Hepatocyte (in vitro differentiated cells): ENCODE results near the gene TNFAIP1.

Experiments
- CTCF ChIP-seq: fragments of 200-600 bp; sonication (generic); IDR thresholded peaks from 2 replicates; pipeline ENCODE4 v1.5.1; 2016; ENCODE audit warnings: antibody characterized with exemption, mild to moderate bottlenecking; ENCODE audit not compliant: poor library complexity
- EZH2 ChIP-seq: fragments of 200-600 bp; sonication (generic); IDR thresholded peaks from 2 replicates; pipeline ENCODE4 v1.6.1; 2016; ENCODE audit warnings: antibody characterized with exemption, mild to moderate bottlenecking, borderline replicate concordance

GRCh38 chr17:28338056-28338768, 2.7 kb downstream of the TNFAIP1 start:
- TF ChIP-seq CTCF: no peak
- TF ChIP-seq EZH2: no peak
